NT2/D1 (cell line): ENCODE results near the gene LARGE1.

Experiments used
- SUZ12 ChIP-seq: IDR thresholded peaks from 2 replicates; pipeline ENCODE4 v1.6.1; 2011; ENCODE audit not compliant: insufficient read length, insufficient read depth; ENCODE audit errors: extremely low read depth
- YY1 ChIP-seq: IDR thresholded peaks from 2 replicates; pipeline ENCODE4 v1.6.1; 2011; ENCODE audit not compliant: insufficient read length, insufficient read depth
- ZNF274 ChIP-seq: IDR thresholded peaks from 2 replicates; pipeline ENCODE4 v1.6.1; 2011; ENCODE audit warnings: mild to moderate bottlenecking, low read depth, low read length

DNA sequence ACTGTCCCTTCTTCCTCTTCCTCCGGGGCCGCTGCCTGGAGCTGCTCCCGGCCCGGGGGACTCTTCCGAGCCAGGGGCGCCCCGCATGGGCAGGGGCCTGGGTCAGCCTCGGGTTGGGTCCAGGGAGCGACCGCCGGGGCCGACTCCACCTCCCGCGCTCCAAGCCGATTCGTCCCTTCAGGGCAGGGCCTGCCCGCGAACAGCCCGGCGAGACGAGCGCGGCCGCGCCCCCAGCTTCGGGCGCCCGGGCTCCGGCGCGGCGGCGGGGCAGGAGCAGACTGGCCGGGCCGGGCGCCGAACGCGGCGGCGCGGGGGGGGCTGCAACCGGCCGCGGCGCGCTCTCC is at the start of gene LARGE1:
- TF ChIP-seq YY1 (no peak), ZNF274 (no peak), SUZ12 (no peak)
